ENCODE measurements around the gene CROT. TPM values are rescaled to one million over a fixed set of nuclear protein-coding genes. Genes with fewer than 3 reads are reported as not detected.
"Not testable (repeated sequence)": the region's sequence is repeated elsewhere in the genome, so short reads cannot be mapped to it uniquely, and the experiment has no call there.

Gene CROT
- total RNA-seq, result 11.7 and 15.3 TPM in 2 replicates

GRCh38 chr7:87345166-87345927, at the start of gene CROT:
Gene CROT, plus strand, starts transcription at chr7:87345664. Its CDS starts 3,405 bp downstream, at chr7:87349069.
- intact Hi-C loops (cut with micrococcal nuclease), result loop anchor here (1.0 to 2.0 kb wide), 13 partner anchors 9 to 1657 kb away; partner anchors contain the start of genes ABCB1, DBF4, DMTF1 and RUNDC3B

GRCh38 chr7:87300756-87301155, 44.7 kb upstream of the CROT start:
- intact Hi-C loops (cut with micrococcal nuclease), result no loop called here

GRCh38 chr7:87310790-87311419, 34.6 kb upstream of the CROT start:
- intact Hi-C loops (cut with micrococcal nuclease), result no loop called here

- intact Hi-C loops (cut with micrococcal nuclease), result loop anchor here (1.0 to 2.0 kb wide), 6 partner anchors 33 to 799 kb away; partner anchors contain the start of genes CROT and RUNDC3B
Observed at GRCh38 chr7:87312215-87312865, 33.1 kb upstream of the CROT start.

- intact Hi-C loops (cut with micrococcal nuclease), result no loop called here
Observed at GRCh38 chr7:87316097-87316700, 29.3 kb upstream of the CROT start.

GRCh38 chr7:87316846-87317552, 28.5 kb upstream of the CROT start:
- intact Hi-C loops (cut with micrococcal nuclease), result no loop called here

- intact Hi-C loops (cut with micrococcal nuclease), result no loop called here
Observed at GRCh38 chr7:87317691-87318245, 27.7 kb upstream of the CROT start.

GRCh38 chr7:87318741-87319140, 26.7 kb upstream of the CROT start:
- intact Hi-C loops (cut with micrococcal nuclease), result no loop called here

GRCh38 chr7:87319154-87319581, 26.3 kb upstream of the CROT start:
- intact Hi-C loops (cut with micrococcal nuclease), result not testable (repeated sequence)

- intact Hi-C loops (cut with micrococcal nuclease), result no loop called here
Observed at GRCh38 chr7:87322912-87323311, 22.6 kb upstream of the CROT start.

GRCh38 chr7:87325576-87326370, 19.7 kb upstream of the CROT start:
- intact Hi-C loops (cut with micrococcal nuclease), result no loop called here

GRCh38 chr7:87328281-87328680, 17.2 kb upstream of the CROT start:
- intact Hi-C loops (cut with micrococcal nuclease), result no loop called here

- intact Hi-C loops (cut with micrococcal nuclease), result no loop called here
Observed at GRCh38 chr7:87330316-87330715, 15.1 kb upstream of the CROT start.

GRCh38 chr7:87330942-87331341, 14.5 kb upstream of the CROT start:
- intact Hi-C loops (cut with micrococcal nuclease), result no loop called here

- intact Hi-C loops (cut with micrococcal nuclease), result no loop called here
Observed at GRCh38 chr7:87331687-87332252, 13.7 kb upstream of the CROT start.

- intact Hi-C loops (cut with micrococcal nuclease), result no loop called here
Observed at GRCh38 chr7:87332321-87332720, 13.1 kb upstream of the CROT start.

GRCh38 chr7:87336136-87336535, 9.3 kb upstream of the CROT start:
- intact Hi-C loops (cut with micrococcal nuclease), result no loop called here

- intact Hi-C loops (cut with micrococcal nuclease), result no loop called here
Observed at GRCh38 chr7:87337331-87337730, 8.1 kb upstream of the CROT start.

- intact Hi-C loops (cut with micrococcal nuclease), result no loop called here
Observed at GRCh38 chr7:87339373-87339897, 6.0 kb upstream of the CROT start.
